ENCODE results near the gene KSR2. TPM values are rescaled to one million over a fixed set of nuclear protein-coding genes. Genes with fewer than 3 reads are reported as not detected.

Gene KSR2
- total and polyA plus RNA-seq, 10 of the 15 experiments (the other 5 are each of a cell fraction or from before 2014, with no cell fraction given), result under 0.01 to 1.5 (median 0.01) TPM; not detected in 3

DNA sequence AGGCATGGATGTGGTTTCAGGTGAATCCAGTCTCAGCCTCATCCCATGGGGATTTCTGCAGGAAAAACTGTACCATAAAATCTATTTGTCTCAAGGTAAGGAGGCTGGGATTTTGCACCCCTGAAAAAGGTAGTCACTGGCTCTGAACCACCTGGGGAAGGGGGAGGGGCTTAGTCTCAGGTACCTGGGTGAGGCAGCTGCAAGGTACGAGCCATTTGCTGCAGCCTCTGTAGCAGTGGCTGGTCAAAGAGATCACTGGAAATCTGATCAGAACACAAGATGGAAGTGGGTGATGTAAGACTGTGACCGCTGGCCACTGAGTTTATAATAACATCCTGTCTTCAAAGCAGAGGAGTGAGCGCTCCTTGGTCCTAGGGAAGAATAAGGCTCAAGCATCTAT lies 397.5 kb downstream of the KSR2 start:
- Histone ChIP-seq H2AFZ (ENCODE audit: control insufficient read depth, low read depth, low read length) (no peak overlapping the region), H3K27me3 (replicated peaks in 1 of 2; ENCODE audit: control insufficient read depth in 2 of 2, insufficient read depth in 2 of 2, low read length in 1 of 2) (no peaks in the 10 kb centered on the region), H3K9me3 (replicated peaks; ENCODE audit: control insufficient read depth, insufficient read depth, low read length) (no peaks in the 10 kb centered on the region), H3K9ac (ENCODE audit: control insufficient read depth, insufficient read depth, low read length) (no peak overlapping the region), H3K27ac (ENCODE audit: control insufficient read depth, insufficient read depth) (no peak overlapping the region), H3K4me1 (ENCODE audit: control insufficient read depth, insufficient read depth, low read length) (0 out of 2 replicates have a peak, but pooled peaks cover 2% of the 10 kb centered on the region), H4K20me1 (ENCODE audit: control insufficient read depth, insufficient read depth) (no peaks in the 10 kb centered on the region), H3K4me2 (ENCODE audit: control insufficient read depth, insufficient read depth) (no peak overlapping the region), H3K36me3 (ENCODE audit: control insufficient read depth in 2 of 2, insufficient read depth in 2 of 2, low read length in 1 of 2) (no peaks in the 10 kb centered on the region), H3K79me2 (ENCODE audit: control insufficient read depth, insufficient read depth, low read length) (no peaks in the 10 kb centered on the region), H3K4me3 (no peak overlapping the region)
- no peak for FAIRE-seq
- DNase-seq (ENCODE audit: low read depth, low spot score), result no peak
- intact Hi-C loops (cut with micrococcal nuclease; ENCODE audit: unreplicated experiment) (no loop called here), in situ Hi-C loops (cut with MboI) (no loop called here)
- TF ChIP-seq KAT2A (conservative IDR thresholded peaks at IDR 0.05; ENCODE audit: control insufficient read depth, low read depth, low read length), result no peak
- no peak for TF ChIP-seq TBL1XR1 (IDR thresholded peaks at IDR 0.05; ENCODE audit: low read depth, low read length)
- TF ChIP-seq RCOR1 (conservative IDR thresholded peaks at IDR 0.05; ENCODE audit: low read depth, low read length), result no peak
- TF ChIP-seq CHD2 (IDR thresholded peaks at IDR 0.05; ENCODE audit: borderline replicate concordance, low read depth, low read length), result no peak
- TF ChIP-seq, protein P1, sequence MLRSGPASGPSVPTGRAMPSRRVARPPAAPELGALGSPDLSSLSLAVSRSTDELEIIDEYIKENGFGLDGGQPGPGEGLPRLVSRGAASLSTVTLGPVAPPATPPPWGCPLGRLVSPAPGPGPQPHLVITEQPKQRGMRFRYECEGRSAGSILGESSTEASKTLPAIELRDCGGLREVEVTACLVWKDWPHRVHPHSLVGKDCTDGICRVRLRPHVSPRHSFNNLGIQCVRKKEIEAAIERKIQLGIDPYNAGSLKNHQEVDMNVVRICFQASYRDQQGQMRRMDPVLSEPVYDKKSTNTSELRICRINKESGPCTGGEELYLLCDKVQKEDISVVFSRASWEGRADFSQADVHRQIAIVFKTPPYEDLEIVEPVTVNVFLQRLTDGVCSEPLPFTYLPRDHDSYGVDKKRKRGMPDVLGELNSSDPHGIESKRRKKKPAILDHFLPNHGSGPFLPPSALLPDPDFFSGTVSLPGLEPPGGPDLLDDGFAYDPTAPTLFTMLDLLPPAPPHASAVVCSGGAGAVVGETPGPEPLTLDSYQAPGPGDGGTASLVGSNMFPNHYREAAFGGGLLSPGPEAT (IDR thresholded peaks at IDR 0.05; ENCODE audit: low read depth), result no peak
- TF ChIP-seq RAD21 (IDR thresholded peaks at IDR 0.05; ENCODE audit: insufficient read depth, low read depth, low read length), result no peak
- no peak for TF ChIP-seq JUNB (IDR thresholded peaks at IDR 0.05)
- no peak for TF ChIP-seq RUNX3 (IDR thresholded peaks at IDR 0.05; ENCODE audit: low read length)
- TF ChIP-seq PAX5 (IDR thresholded peaks at IDR 0.05; ENCODE audit: borderline replicate concordance, low read depth, low read length), result no peak
- TF ChIP-seq SIX5 (IDR thresholded peaks at IDR 0.05; ENCODE audit: low read depth, low read length, severe bottlenecking), result no peak
- no peak for TF ChIP-seq CREB1 (IDR thresholded peaks at IDR 0.05; ENCODE audit: low read depth)
- no peak for TF ChIP-seq BHLHE40 (IDR thresholded peaks at IDR 0.05; ENCODE audit: borderline replicate concordance in 1 of 2, low read depth in 2 of 2, low read length in 1 of 2)
- no peak for TF ChIP-seq POU2F2 (IDR thresholded peaks at IDR 0.05; ENCODE audit: borderline replicate concordance, low read depth, low read length)
- TF ChIP-seq, protein P2, sequence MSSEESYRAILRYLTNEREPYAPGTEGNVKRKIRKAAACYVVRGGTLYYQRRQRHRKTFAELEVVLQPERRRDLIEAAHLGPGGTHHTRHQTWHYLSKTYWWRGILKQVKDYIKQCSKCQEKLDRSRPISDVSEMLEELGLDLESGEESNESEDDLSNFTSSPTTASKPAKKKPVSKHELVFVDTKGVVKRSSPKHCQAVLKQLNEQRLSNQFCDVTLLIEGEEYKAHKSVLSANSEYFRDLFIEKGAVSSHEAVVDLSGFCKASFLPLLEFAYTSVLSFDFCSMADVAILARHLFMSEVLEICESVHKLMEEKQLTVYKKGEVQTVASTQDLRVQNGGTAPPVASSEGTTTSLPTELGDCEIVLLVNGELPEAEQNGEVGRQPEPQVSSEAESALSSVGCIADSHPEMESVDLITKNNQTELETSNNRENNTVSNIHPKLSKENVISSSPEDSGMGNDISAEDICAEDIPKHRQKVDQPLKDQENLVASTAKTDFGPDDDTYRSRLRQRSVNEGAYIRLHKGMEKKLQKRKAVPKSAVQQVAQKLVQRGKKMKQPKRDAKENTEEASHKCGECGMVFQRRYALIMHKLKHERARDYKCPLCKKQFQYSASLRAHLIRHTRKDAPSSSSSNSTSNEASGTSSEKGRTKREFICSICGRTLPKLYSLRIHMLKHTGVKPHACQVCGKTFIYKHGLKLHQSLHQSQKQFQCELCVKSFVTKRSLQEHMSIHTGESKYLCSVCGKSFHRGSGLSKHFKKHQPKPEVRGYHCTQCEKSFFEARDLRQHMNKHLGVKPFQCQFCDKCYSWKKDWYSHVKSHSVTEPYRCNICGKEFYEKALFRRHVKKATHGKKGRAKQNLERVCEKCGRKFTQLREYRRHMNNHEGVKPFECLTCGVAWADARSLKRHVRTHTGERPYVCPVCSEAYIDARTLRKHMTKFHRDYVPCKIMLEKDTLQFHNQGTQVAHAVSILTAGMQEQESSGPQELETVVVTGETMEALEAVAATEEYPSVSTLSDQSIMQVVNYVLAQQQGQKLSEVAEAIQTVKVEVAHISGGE (CRISPR knock-in tag; IDR thresholded peaks at IDR 0.05), result no peak
- TF ChIP-seq BACH1 (IDR thresholded peaks at IDR 0.05; ENCODE audit: borderline replicate concordance), result no peak
- POLR2A ChIA-PET, result no interaction called here
- 7% methylated on average over 3 of the region's 3 CpGs for WGBS (ENCODE audit: insufficient coverage, insufficient replicate concordance, low lambda C conversion rate, missing lambda C conversion rate)
- CTCF ChIA-PET, result no interaction called here
- RAD21 ChIA-PET (ENCODE audit: unreplicated experiment), result no interaction called here
- SMC1A ChIA-PET (ENCODE audit: uncharacterized antibody, unreplicated experiment), result no interaction called here
- BruUV-seq (replicated peaks), result no TSS peak
- no peak for ATAC-seq

Data from GM12878 (cell line).